K562 (cell line): Measurements from ENCODE around the gene CHRM1. TPM values are rescaled to one million over a fixed set of nuclear protein-coding genes. Genes with fewer than 3 reads are reported as not detected.

Experiments
- ATAC-seq: fragments of 200-7000 bp; cut with Tn5 transposase; 3 replicates; pipeline ENCODE4 v1.9.1; 2020; ENCODE audit warnings: moderate library complexity
- BruUV-seq: library from RNA; stranded (reverse); fragments of 400-500 nt; replicated peaks from 2 replicates; lab custom pipeline; 2021; lab: Mats Ljungman, UMichigan
- CTCF ChIA-PET: fragments of 300-600 bp; formaldehyde crosslinking; extraction: SDS; loops from one replicate; lab custom pipeline; 2021; ENCODE audit warnings: low intra/inter-chr PET ratio; lab: Yijun Ruan, JAX
- POLR2A ChIA-PET: fragments of 300-600, 350-650 bp; sonication (Branson Sonifier 250); formaldehyde crosslinking; extraction: SDS; loops from one replicate; lab custom pipeline; 2021; ENCODE audit warnings: antibody characterized with exemption, inconsistent platforms; lab: Yijun Ruan, JAX
- DNase-seq, 4 experiments: peaks; one replicate each; pipeline versions ENCODE4 v3.0.0 to v3.0.0-alpha.2; 2011 to 2018; ENCODE audit warnings: low spot score in 3 of 4, mixed read lengths in 3 of 4; ENCODE audit errors: extremely low read depth in 1 of 4
- FAIRE-seq: peaks from 2 replicates; lab custom pipeline; 2011; peaks lifted over from hg19 to GRCh38; lab: Jason Lieb, UNC
- H2AFZ ChIP-seq: 2 replicates; pipeline ENCODE4 v1.6.0; 2011; ENCODE audit warnings: low read depth, low read length, control low read depth, inconsistent platforms
- H3K27ac ChIP-seq: fragments of 200-600 bp; 3 replicates; pipeline ENCODE4 v1.8.0; 2011; ENCODE audit warnings: low read depth, mild to moderate bottlenecking, control low read depth, inconsistent platforms, low read length, moderate library complexity, mixed read lengths; ENCODE audit errors: extremely low read depth
- H3K27me3 ChIP-seq, 2 experiments: fragments of 300-600 bp in 1 of 2; 2 replicates in 1 of 2; 3 replicates in 1 of 2; pipeline versions ENCODE4 v1.6.0 to v1.8.0; 2011; ENCODE audit warnings: inconsistent platforms in 2 of 2, low read length in 2 of 2, mild to moderate bottlenecking in 1 of 2, mixed read lengths in 1 of 2, moderate library complexity in 1 of 2; ENCODE audit not compliant: control insufficient read depth in 2 of 2, insufficient read depth in 2 of 2
- H3K36me3 ChIP-seq: fragments of 300-600 bp; 3 replicates; pipeline ENCODE4 v1.8.0; 2011; ENCODE audit warnings: mild to moderate bottlenecking, low read length, inconsistent platforms; ENCODE audit not compliant: control insufficient read depth, insufficient read depth
- H3K4me1 ChIP-seq, 2 experiments: fragments of 200-600 bp in 1 of 2; replicated peaks in 1 of 2; 2 replicates in 1 of 2; 3 replicates in 1 of 2; pipeline versions ENCODE4 v1.5.1 to v1.8.0; 2011; ENCODE audit warnings: inconsistent platforms in 2 of 2, low read length in 2 of 2, mild to moderate bottlenecking in 1 of 2, mixed read lengths in 1 of 2, moderate library complexity in 1 of 2; ENCODE audit not compliant: control insufficient read depth in 2 of 2, insufficient read depth in 2 of 2
- H3K4me2 ChIP-seq: 2 replicates; pipeline ENCODE4 v1.6.1; 2011; ENCODE audit warnings: low read length, control low read depth, inconsistent platforms, mixed read lengths; ENCODE audit not compliant: insufficient read depth
- H3K4me3 ChIP-seq: fragments of 200-600 bp; sonication (generic), shearing (Covaris generic); 2 replicates; pipeline ENCODE4 v1.5.1; 2016; ENCODE audit warnings: control low read depth, inconsistent platforms
- H3K79me2 ChIP-seq: fragments of 200-600 bp; 3 replicates; pipeline ENCODE4 v1.8.0; 2011; ENCODE audit warnings: low read length, inconsistent platforms; ENCODE audit not compliant: control insufficient read depth, insufficient read depth
- H3K9ac ChIP-seq, 2 experiments: 2 replicates each; pipeline versions ENCODE4 v1.6.0 to v1.6.1; 2011; ENCODE audit warnings: low read depth in 2 of 2, low read length in 2 of 2, control low read depth in 1 of 2, inconsistent platforms in 1 of 2, mild to moderate bottlenecking in 1 of 2, mixed read lengths in 1 of 2; ENCODE audit not compliant: insufficient read depth in 1 of 2
- H3K9me1 ChIP-seq: one replicate; pipeline ENCODE4 v1.6.0; 2011; ENCODE audit warnings: inconsistent platforms, mild to moderate bottlenecking, low read length, moderate library complexity; ENCODE audit not compliant: control insufficient read depth, insufficient read depth
- H3K9me3 ChIP-seq: replicated peaks from 2 replicates; pipeline ENCODE4 v1.5.1; 2011; ENCODE audit warnings: low read depth, low read length, inconsistent platforms; ENCODE audit not compliant: control insufficient read depth, insufficient read depth
- H4K20me1 ChIP-seq: replicated peaks from 2 replicates; pipeline ENCODE4 v1.6.1; 2011; ENCODE audit warnings: low read length, inconsistent platforms, mixed read lengths; ENCODE audit not compliant: control insufficient read depth, insufficient read depth
- RBM25 ChIP-seq: fragments of 200-400 bp; formaldehyde crosslinking; IDR thresholded peaks from 2 replicates; pipeline ENCODE4 v1.6.1; 2018; ENCODE audit warnings: low read length, low read depth, moderate library complexity; ENCODE audit not compliant: severe bottlenecking
- REST ChIP-seq, 2 experiments: fragments of 450-650 bp; formaldehyde crosslinking in 1 of 2; IDR thresholded peaks; 2 replicates each; pipeline versions ENCODE4 v1.4.0 to v1.6.1; 2014 to 2020; ENCODE audit warnings: mild to moderate bottlenecking in 2 of 2, borderline replicate concordance in 1 of 2, low read depth in 1 of 2
- TBL1XR1 ChIP-seq, 2 experiments: IDR thresholded peaks; 2 replicates each; pipeline ENCODE4 v1.6.1; 2012; ENCODE audit warnings: improper control_type of control experiment in 2 of 2, low read length in 2 of 2, mild to moderate bottlenecking in 1 of 2
- WGBS: fragments of 100-300 bp; shearing (Covaris generic); methylation state at CpG from one replicate; pipeline ENCODE4 v1.1.6; 2016; ENCODE audit warnings: low coverage, mixed read lengths; ENCODE audit not compliant: insufficient coverage; ENCODE audit errors: missing lambda C conversion rate; 5-methylcytosine and 5-hydroxymethylcytosine counted together
- in situ Hi-C: fragments of 300-500 bp; cut with MboI; formaldehyde crosslinking; loops from 4 replicates; pipeline ENCODE4 v1.15.0; 2018; ENCODE audit warnings: inconsistent platforms, mixed read lengths
- intact Hi-C: fragments of 100-400 bp; cut with micrococcal nuclease; formaldehyde crosslinking; loops from 2 replicates; pipeline ENCODE4 v1.14.2; 2022
- polyA plus RNA-seq, 8 experiments: library from polyadenylated mRNA; depleted of rRNA in 4 of 8; stranded (reverse) in 5 of 8; unstranded in 3 of 8; fragments of >200 nt; fragmentation: Nextera tagmentation in 2 of 8; fragmentation: Illumina TruSeq in 1 of 8; extraction: Ambion mirVana in 2 of 8; extraction: Trizol in 1 of 8; gene quantifications; 2 replicates each; pipeline versions ENCODE4 v1.2.1 to v1.2.3, GENCODE V29; 2011 to 2014; ENCODE audit warnings: inconsistent platforms in 1 of 8, missing spikeins in 1 of 8
- total RNA-seq, 7 experiments: library from RNA; depleted of rRNA in 6 of 7; stranded (reverse); fragments of >200 nt in 6 of 7; fragmentation: Illumina TruSeq in 2 of 7; extraction: Trizol in 2 of 7; gene quantifications; 2 replicates each; pipeline versions ENCODE4 v1.2.1 to v1.2.3, GENCODE V29; 2011 to 2021; ENCODE audit warnings: low replicate concordance in 1 of 7
- TF ChIP-seq, protein P1 (sequence below): fragments of 250-450 bp; sonication (Bioruptor Pico); IDR thresholded peaks from 2 replicates; pipeline ENCODE4 v1.4.0; 2020; ENCODE audit warnings: mild to moderate bottlenecking

The CHRM1 gene
- total and polyA plus RNA-seq, 9 of the 15 experiments (the other 6 are each of a cell fraction or from before 2014, with no cell fraction given): not detected

- peaks cover 0 to 15% of the 10 kb centered on the region in 2 experiments; a peak in 2 of 5 replicates for H3K4me1 ChIP-seq
- H3K9me3 ChIP-seq: no peaks in the 10 kb centered on the region
- WGBS: 0% methylated on average over 1 of the region's 1 CpG
- peaks cover 4% of the 10 kb centered on the region; the same call in 1 of the 2 replicates for H4K20me1 ChIP-seq
- no peak overlapping the region for H3K4me2 ChIP-seq
- H3K27ac ChIP-seq: no peak overlapping the region
- no peak overlapping the region for H3K9ac ChIP-seq
- ChIA-PET CTCF (interaction anchor here (0.7 kb wide), 1 partner anchor 1693 kb away, joined by 3 read pairs; no protein-coding TSS in a partner anchor), POLR2A (no interaction called here)
- no peak for ATAC-seq
- DNase-seq: no peak
- H3K27me3 ChIP-seq: peaks cover 18 to 68% of the 10 kb centered on the region in 2 experiments
- FAIRE-seq: no peak
- TF ChIP-seq, protein P1, sequence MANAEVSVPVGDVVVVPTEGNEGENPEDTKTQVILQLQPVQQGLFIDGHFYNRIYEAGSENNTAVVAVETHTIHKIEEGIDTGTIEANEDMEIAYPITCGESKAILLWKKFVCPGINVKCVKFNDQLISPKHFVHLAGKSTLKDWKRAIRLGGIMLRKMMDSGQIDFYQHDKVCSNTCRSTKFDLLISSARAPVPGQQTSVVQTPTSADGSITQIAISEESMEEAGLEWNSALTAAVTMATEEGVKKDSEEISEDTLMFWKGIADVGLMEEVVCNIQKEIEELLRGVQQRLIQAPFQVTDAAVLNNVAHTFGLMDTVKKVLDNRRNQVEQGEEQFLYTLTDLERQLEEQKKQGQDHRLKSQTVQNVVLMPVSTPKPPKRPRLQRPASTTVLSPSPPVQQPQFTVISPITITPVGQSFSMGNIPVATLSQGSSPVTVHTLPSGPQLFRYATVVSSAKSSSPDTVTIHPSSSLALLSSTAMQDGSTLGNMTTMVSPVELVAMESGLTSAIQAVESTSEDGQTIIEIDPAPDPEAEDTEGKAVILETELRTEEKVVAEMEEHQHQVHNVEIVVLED (CRISPR knock-in tag): no peak
- TF ChIP-seq RBM25: peak; percentile 57
- H2AFZ ChIP-seq: no peak overlapping the region
- BruUV-seq: no TSS peak
- intact Hi-C loops: no loop called here
- H3K9me1 ChIP-seq: no peaks in the 10 kb centered on the region
- no peaks in the 10 kb centered on the region for H3K79me2 ChIP-seq
- in situ Hi-C loops: no loop called here
- no peak overlapping the region for H3K4me3 ChIP-seq
- H3K36me3 ChIP-seq: no peaks in the 10 kb centered on the region
These were observed 9.5 kb upstream of the CHRM1 start for GRCh38 chr11:62930666-62931065.

- POLR2A ChIA-PET: no interaction called here
- Histone ChIP-seq H3K27me3 (peaks cover 22 to 73% of the 10 kb centered on the region in 2 experiments), H3K4me3 (no peak overlapping the region), H3K9me1 (no peaks in the 10 kb centered on the region), H3K36me3 (no peaks in the 10 kb centered on the region), H3K9me3 (no peaks in the 10 kb centered on the region), H3K4me1 (peaks cover 0 to 15% of the 10 kb centered on the region in 2 experiments; a peak in 2 of 5 replicates), H4K20me1 (peaks cover 7% of the 10 kb centered on the region; the same call in 1 of the 2 replicates), H3K9ac (no peak overlapping the region), H2AFZ (no peak overlapping the region), H3K27ac (no peak overlapping the region), H3K79me2 (no peaks in the 10 kb centered on the region), H3K4me2 (no peak overlapping the region)
- in situ Hi-C loops: no loop called here
- CTCF ChIA-PET: no interaction called here
- no peak for ATAC-seq
- no peak for FAIRE-seq
- WGBS: 2% methylated on average over 4 of the region's 4 CpGs
- intact Hi-C loops: no loop called here
- no TSS peak for BruUV-seq
- no peak for DNase-seq
- TF ChIP-seq REST (IDR thresholded peaks at IDR 0.05; ENCODE audit: borderline replicate concordance) (no peak), REST (CRISPR knock-in tag; IDR thresholded peaks at IDR 0.05; ENCODE audit: low read depth) (no peak), TBL1XR1 (IDR thresholded peaks at IDR 0.05; ENCODE audit: low read length in 2 of 2) (no peak)
These were observed 9.0 kb upstream of the CHRM1 start for GRCh38 chr11:62930157-62930556.
